H1 (cell line): ENCODE results near the gene CCDC192. TPM values are rescaled to one million over a fixed set of nuclear protein-coding genes. Genes with fewer than 3 reads are reported as not detected.

Experiments used
- CTBP2 ChIP-seq: IDR thresholded peaks from 2 replicates; pipeline ENCODE4 v1.7.0; 2011; ENCODE audit warnings: borderline replicate concordance, mild to moderate bottlenecking, moderate library complexity, mixed read lengths, low read length; ENCODE audit not compliant: insufficient read depth, insufficient read length
- MAFK ChIP-seq: IDR thresholded peaks from 2 replicates; pipeline ENCODE4 v1.6.1; 2012; ENCODE audit warnings: low read depth, mild to moderate bottlenecking, improper control_type of control experiment, low read length
- NRF1 ChIP-seq: IDR thresholded peaks from 2 replicates; pipeline ENCODE4 v1.6.1; 2011; ENCODE audit warnings: mild to moderate bottlenecking, low read depth, low read length, improper control_type of control experiment
- RXRA ChIP-seq: IDR thresholded peaks from 2 replicates; pipeline ENCODE4 v1.6.1; 2011; ENCODE audit warnings: low read depth, mild to moderate bottlenecking, low read length, moderate library complexity; ENCODE audit not compliant: insufficient read depth
- SUZ12 ChIP-seq: fragments of 200-600 bp; sonication (generic); IDR thresholded peaks from 2 replicates; pipeline ENCODE4 v1.6.1; 2012; ENCODE audit warnings: mild to moderate bottlenecking, inconsistent platforms, low read length, moderate library complexity, mixed read lengths
- YY1 ChIP-seq: IDR thresholded peaks from 2 replicates; pipeline ENCODE4 v1.6.1; 2011; ENCODE audit warnings: low read depth, mild to moderate bottlenecking, low read length
- polyA plus RNA-seq, 7 experiments: library from polyadenylated mRNA; depleted of rRNA in 3 of 7; stranded (reverse) in 5 of 7; unstranded in 2 of 7; fragments of >200 nt in 5 of 7; fragments of 200-250 nt in 2 of 7; gene quantifications; 1 replicate in 5 of 7; 2 replicates in 1 of 7; 4 replicates in 1 of 7; pipeline versions ENCODE4 v1.2.1 to v1.2.3, GENCODE V29; 2011 to 2013; ENCODE audit warnings: missing spikeins in 2 of 7, mixed read lengths in 2 of 7
- total RNA-seq: library from RNA; stranded (reverse); fragmentation: NEBNext Ultra II Directional; extraction: Animal tissue kit (Norgen Biotek cat#: 25700); gene quantifications from 2 replicates; pipeline ENCODE4 v1.2.1, GENCODE V29; 2021

Gene CCDC192
- total and polyA plus RNA-seq, 2 of the 8 experiments (the other 6 are each of a cell fraction or from before 2014, with no cell fraction given) = 0.61 TPM; not detected in 1

DNA sequence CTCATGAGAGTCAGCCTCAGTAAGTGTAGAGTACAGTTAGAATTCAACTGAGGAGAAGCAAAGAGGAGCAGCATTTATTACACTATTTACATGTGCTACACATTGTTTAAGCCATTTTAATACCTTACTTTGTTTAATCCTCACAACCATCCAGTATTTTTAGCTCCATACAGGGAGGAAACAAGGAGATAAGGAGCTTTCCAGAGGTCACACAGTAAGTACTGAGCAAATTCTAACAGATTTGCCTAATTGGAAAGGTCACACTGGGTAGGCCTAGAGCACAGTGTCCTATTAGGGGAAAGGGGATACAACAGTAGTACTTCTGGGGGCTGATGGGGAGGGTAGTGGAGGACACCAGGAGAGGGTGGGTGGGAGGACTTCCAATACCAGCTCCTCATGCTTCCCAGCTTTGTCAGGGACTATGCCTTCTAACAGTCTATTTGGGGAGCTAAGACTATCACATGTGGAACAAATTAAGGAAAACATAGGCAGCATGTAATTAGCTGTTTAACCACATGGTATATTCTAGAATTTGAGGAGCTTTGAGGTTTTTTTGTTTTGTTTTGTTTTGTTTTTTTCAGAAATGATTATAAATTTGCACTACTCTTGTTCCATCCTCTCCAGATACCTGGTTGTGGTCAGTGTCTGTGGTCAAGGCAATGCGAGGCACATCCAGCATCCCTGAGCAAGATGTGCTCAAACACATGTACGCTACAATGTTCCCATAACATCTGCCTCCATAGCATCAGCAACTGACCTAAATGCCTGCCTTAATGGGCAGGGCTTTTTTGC, 284.4 kb downstream of the CCDC192 start (continued):
- TF ChIP-seq CTBP2 (no peak), SUZ12 (no peak), YY1 (no peak), RXRA (no peak), NRF1 (no peak), MAFK (no peak)
